GM12878 (cell line): ENCODE measurements around the gene SUGP1. TPM values are rescaled to one million over a fixed set of nuclear protein-coding genes. Genes with fewer than 3 reads are reported as not detected.

ENCODE experiments used
- ATAC-seq: fragments of 200-7000 bp; cut with Tn5 transposase; 3 replicates; pipeline ENCODE4 v1.9.1; 2020; ENCODE audit warnings: mild to moderate bottlenecking, moderate library complexity
- BruUV-seq: library from RNA; stranded (reverse); fragments of 400-500 nt; replicated peaks from 2 replicates; lab custom pipeline; 2021; lab: Mats Ljungman, UMichigan
- CTCF ChIA-PET: fragments of 300-600 bp; sonication (Branson Sonifier 250); formaldehyde crosslinking; extraction: SDS; loops from one replicate; lab custom pipeline; 2021; ENCODE audit warnings: inconsistent platforms; lab: Yijun Ruan, JAX
- POLR2A ChIA-PET: fragments of 350-600 bp; formaldehyde crosslinking; extraction: SDS; loops from one replicate; lab custom pipeline; 2021; ENCODE audit warnings: inconsistent platforms; lab: Charles Lee
- RAD21 ChIA-PET: fragments of 300-600 bp; sonication (Branson Sonifier 250); formaldehyde crosslinking; loops from one replicate; lab custom pipeline; 2023; ENCODE audit warnings: antibody characterized with exemption; ENCODE audit not compliant: unreplicated experiment; lab: Charles Lee
- SMC1A ChIA-PET: fragments of 300-600 bp; sonication (Branson Sonifier 250); formaldehyde crosslinking; loops from one replicate; lab custom pipeline; 2023; ENCODE audit not compliant: unreplicated experiment, uncharacterized antibody; lab: Charles Lee
- DNase-seq: peaks from one replicate; pipeline ENCODE4 v3.0.0-alpha.2; 2011; ENCODE audit warnings: low read depth, low spot score
- FAIRE-seq: peaks from 3 replicates; lab custom pipeline; 2011; peaks lifted over from hg19 to GRCh38; lab: Jason Lieb, UNC
- H2AFZ ChIP-seq: 2 replicates; pipeline ENCODE4 v1.6.0; 2011; ENCODE audit warnings: low read depth, low read length, control low read depth; ENCODE audit not compliant: control insufficient read depth
- H3K27ac ChIP-seq: 2 replicates; pipeline ENCODE4 v1.5.1; 2011; ENCODE audit warnings: control low read depth; ENCODE audit not compliant: control insufficient read depth, insufficient read depth
- H3K27me3 ChIP-seq, 2 experiments: replicated peaks in 1 of 2; 2 replicates each; pipeline versions ENCODE4 v1.6.0 to v1.6.1; 2011; ENCODE audit warnings: low read length in 1 of 2; ENCODE audit not compliant: control insufficient read depth in 2 of 2, insufficient read depth in 2 of 2
- H3K36me3 ChIP-seq, 2 experiments: 2 replicates each; pipeline ENCODE4 v1.5.1; 2011; ENCODE audit warnings: low read length in 1 of 2; ENCODE audit not compliant: control insufficient read depth in 2 of 2, insufficient read depth in 2 of 2
- H3K4me1 ChIP-seq: 2 replicates; pipeline ENCODE4 v1.6.1; 2011; ENCODE audit warnings: mild to moderate bottlenecking, low read length, moderate library complexity, mixed read lengths; ENCODE audit not compliant: control insufficient read depth, insufficient read depth
- H3K4me2 ChIP-seq: 2 replicates; pipeline ENCODE4 v1.6.0; 2011; ENCODE audit warnings: control low read depth; ENCODE audit not compliant: control insufficient read depth, insufficient read depth
- H3K4me3 ChIP-seq: fragments of 200-600 bp; sonication (generic); 2 replicates; pipeline ENCODE4 v1.5.1; 2016
- H3K79me2 ChIP-seq: 2 replicates; pipeline ENCODE4 v1.6.0; 2011; ENCODE audit warnings: low read length; ENCODE audit not compliant: control insufficient read depth, insufficient read depth
- H3K9ac ChIP-seq: 2 replicates; pipeline ENCODE4 v1.8.0; 2011; ENCODE audit warnings: low read length, control low read depth, mixed read lengths; ENCODE audit not compliant: control insufficient read depth, insufficient read depth
- H3K9me3 ChIP-seq: replicated peaks from 3 replicates; pipeline ENCODE4 v1.5.1; 2011; ENCODE audit warnings: mild to moderate bottlenecking, low read length; ENCODE audit not compliant: control insufficient read depth, insufficient read depth
- H4K20me1 ChIP-seq: 2 replicates; pipeline ENCODE4 v1.6.0; 2011; ENCODE audit not compliant: control insufficient read depth, insufficient read depth
- ATF2 ChIP-seq: IDR thresholded peaks from 2 replicates; pipeline ENCODE4 v1.6.1; 2012; ENCODE audit warnings: low read length, inconsistent platforms
- FOXM1 ChIP-seq: IDR thresholded peaks from 2 replicates; pipeline ENCODE4 v1.6.1; 2012; ENCODE audit warnings: low read depth, mild to moderate bottlenecking, inconsistent platforms, low read length, moderate library complexity
- MTA3 ChIP-seq: IDR thresholded peaks from 2 replicates; pipeline ENCODE4 v1.6.1; 2012; ENCODE audit warnings: low read length, inconsistent platforms, borderline replicate concordance
- SIX5 ChIP-seq: IDR thresholded peaks from 2 replicates; pipeline ENCODE4 v1.6.1; 2011; ENCODE audit warnings: mild to moderate bottlenecking, low read depth, low read length, moderate library complexity; ENCODE audit not compliant: severe bottlenecking
- ZNF622 ChIP-seq: fragments of 450-650 bp; IDR thresholded peaks from 2 replicates; pipeline ENCODE4 v1.6.1; 2017; ENCODE audit warnings: mild to moderate bottlenecking, inconsistent platforms
- ZNF687 ChIP-seq: fragments of 450-650 bp; IDR thresholded peaks from 2 replicates; pipeline ENCODE4 v1.6.1; 2017; ENCODE audit warnings: mild to moderate bottlenecking, moderate library complexity
- WGBS: methylation state at CpG from one replicate; pipeline ENCODE4 v1.1.6; 2016; ENCODE audit warnings: low lambda C conversion rate; ENCODE audit not compliant: insufficient replicate concordance, insufficient coverage; ENCODE audit errors: missing lambda C conversion rate; 5-methylcytosine and 5-hydroxymethylcytosine counted together
- in situ Hi-C: fragments of 300-500 bp; cut with MboI; formaldehyde crosslinking; loops from 9 replicates; pipeline ENCODE4 v1.14.3; 2018; ENCODE audit warnings: mixed read lengths
- intact Hi-C: fragments of 100-400 bp; cut with micrococcal nuclease; formaldehyde crosslinking; loops from one replicate; pipeline ENCODE4 v1.14.2; 2022; ENCODE audit not compliant: unreplicated experiment
- polyA plus RNA-seq, 11 experiments: library from polyadenylated mRNA; depleted of rRNA in 4 of 11; unstranded in 6 of 11; stranded (reverse) in 5 of 11; fragments of >200 nt; fragmentation: Nextera tagmentation in 4 of 11; fragmentation: Illumina TruSeq in 1 of 11; extraction: Ambion mirVana in 4 of 11; extraction: Trizol in 1 of 11; gene quantifications; 1 replicate in 1 of 11; 2 replicates in 10 of 11; pipeline versions ENCODE4 v1.2.1 to v1.2.3, GENCODE V29; 2011 to 2016; ENCODE audit warnings: inconsistent platforms in 2 of 11, missing spikeins in 2 of 11, low read depth in 1 of 11
- total RNA-seq, 4 experiments: library from RNA; depleted of rRNA in 3 of 4; stranded (reverse); fragments of >200 nt in 3 of 4; fragmentation: Illumina TruSeq in 1 of 4; extraction: Trizol in 1 of 4; gene quantifications; 2 replicates each; pipeline versions ENCODE4 v1.2.1 to v1.2.3, GENCODE V29; 2013 to 2021
- TF ChIP-seq, protein P1 (sequence below): fragments of 450-650 bp; IDR thresholded peaks from 2 replicates; pipeline ENCODE4 v1.6.1; 2014; ENCODE audit warnings: mild to moderate bottlenecking

SUGP1 gene
- total and polyA plus RNA-seq, 10 of the 15 experiments (the other 5 are each of a cell fraction or from before 2014, with no cell fraction given): 1.6 to 70.2 (median 38.4) TPM

GRCh38 chr19:19274146-19274545 lies 46.2 kb downstream of the SUGP1 start:
- intact Hi-C loops (no loop called here), in situ Hi-C loops (no loop called here)
- no peaks in the 10 kb centered on the region for H3K4me1 ChIP-seq
- ChIA-PET POLR2A (no interaction called here), RAD21 (no interaction called here)
- no peak overlapping the region for H3K9ac ChIP-seq
- 83% methylated on average over 8 of the region's 8 CpGs for WGBS
- no peak overlapping the region for H3K4me3 ChIP-seq
- H3K27me3 ChIP-seq: no peaks in the 10 kb centered on the region; a peak in 1 of 4 replicates
- no peak overlapping the region for H3K4me2 ChIP-seq
- no TSS peak for BruUV-seq
- FAIRE-seq: no peak
- H4K20me1 ChIP-seq: no peaks in the 10 kb centered on the region
- TF ChIP-seq ATF2: no peak
- TF ChIP-seq MTA3: no peak
- TF ChIP-seq, protein P1, sequence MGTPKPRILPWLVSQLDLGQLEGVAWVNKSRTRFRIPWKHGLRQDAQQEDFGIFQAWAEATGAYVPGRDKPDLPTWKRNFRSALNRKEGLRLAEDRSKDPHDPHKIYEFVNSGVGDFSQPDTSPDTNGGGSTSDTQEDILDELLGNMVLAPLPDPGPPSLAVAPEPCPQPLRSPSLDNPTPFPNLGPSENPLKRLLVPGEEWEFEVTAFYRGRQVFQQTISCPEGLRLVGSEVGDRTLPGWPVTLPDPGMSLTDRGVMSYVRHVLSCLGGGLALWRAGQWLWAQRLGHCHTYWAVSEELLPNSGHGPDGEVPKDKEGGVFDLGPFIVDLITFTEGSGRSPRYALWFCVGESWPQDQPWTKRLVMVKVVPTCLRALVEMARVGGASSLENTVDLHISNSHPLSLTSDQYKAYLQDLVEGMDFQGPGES: no peak
- TF ChIP-seq ZNF687: no peak
- TF ChIP-seq SIX5: no peak
- TF ChIP-seq FOXM1: no peak
- no peak for TF ChIP-seq ZNF622
- TF ChIP-seq, all 136 proteins: peak for 0
- DNase-seq (no peak), ATAC-seq (no peak)
- Histone ChIP-seq H3K9me3 (no peaks in the 10 kb centered on the region), H3K79me2 (no peaks in the 10 kb centered on the region), H3K36me3 (peaks cover 0 to 7% of the 10 kb centered on the region in 2 experiments; a peak in 3 of 4 replicates), H3K27ac (no peak overlapping the region), H2AFZ (no peak overlapping the region)
- ChIA-PET SMC1A (no interaction called here), CTCF (no interaction called here)
